ENCODE data around the gene SELENOW.

DNA sequence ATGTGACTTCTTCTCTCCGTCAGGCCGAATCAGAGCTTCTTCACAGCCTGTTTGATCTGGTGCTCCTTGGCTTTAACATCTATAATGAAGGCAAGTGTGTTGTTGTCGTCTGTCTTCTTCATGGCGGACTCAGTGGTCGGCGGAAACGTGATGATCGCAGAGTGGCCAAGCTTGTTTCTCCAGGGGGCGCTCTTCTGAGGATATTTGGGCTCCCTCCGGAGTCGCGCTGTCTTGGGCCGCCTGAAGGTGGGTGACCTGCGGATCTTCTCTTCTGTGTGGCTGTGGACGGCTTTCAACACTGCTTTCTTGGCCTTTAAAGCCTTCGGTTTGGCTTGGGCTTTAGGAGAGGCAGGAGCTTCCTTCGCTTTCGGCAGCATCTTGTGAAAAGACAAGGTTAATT lies 16.0 kb downstream of the SELENOW start:
- TF ChIP-seq POLR2A (IDR thresholded peaks at IDR 0.05; ENCODE audit: low read depth, low read length), result no peak
- TF ChIP-seq, protein P1, sequence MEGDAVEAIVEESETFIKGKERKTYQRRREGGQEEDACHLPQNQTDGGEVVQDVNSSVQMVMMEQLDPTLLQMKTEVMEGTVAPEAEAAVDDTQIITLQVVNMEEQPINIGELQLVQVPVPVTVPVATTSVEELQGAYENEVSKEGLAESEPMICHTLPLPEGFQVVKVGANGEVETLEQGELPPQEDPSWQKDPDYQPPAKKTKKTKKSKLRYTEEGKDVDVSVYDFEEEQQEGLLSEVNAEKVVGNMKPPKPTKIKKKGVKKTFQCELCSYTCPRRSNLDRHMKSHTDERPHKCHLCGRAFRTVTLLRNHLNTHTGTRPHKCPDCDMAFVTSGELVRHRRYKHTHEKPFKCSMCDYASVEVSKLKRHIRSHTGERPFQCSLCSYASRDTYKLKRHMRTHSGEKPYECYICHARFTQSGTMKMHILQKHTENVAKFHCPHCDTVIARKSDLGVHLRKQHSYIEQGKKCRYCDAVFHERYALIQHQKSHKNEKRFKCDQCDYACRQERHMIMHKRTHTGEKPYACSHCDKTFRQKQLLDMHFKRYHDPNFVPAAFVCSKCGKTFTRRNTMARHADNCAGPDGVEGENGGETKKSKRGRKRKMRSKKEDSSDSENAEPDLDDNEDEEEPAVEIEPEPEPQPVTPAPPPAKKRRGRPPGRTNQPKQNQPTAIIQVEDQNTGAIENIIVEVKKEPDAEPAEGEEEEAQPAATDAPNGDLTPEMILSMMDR (conservative IDR thresholded peaks at IDR 0.05; ENCODE audit: low read depth, low read length), result no peak
- TF ChIP-seq, protein P2, sequence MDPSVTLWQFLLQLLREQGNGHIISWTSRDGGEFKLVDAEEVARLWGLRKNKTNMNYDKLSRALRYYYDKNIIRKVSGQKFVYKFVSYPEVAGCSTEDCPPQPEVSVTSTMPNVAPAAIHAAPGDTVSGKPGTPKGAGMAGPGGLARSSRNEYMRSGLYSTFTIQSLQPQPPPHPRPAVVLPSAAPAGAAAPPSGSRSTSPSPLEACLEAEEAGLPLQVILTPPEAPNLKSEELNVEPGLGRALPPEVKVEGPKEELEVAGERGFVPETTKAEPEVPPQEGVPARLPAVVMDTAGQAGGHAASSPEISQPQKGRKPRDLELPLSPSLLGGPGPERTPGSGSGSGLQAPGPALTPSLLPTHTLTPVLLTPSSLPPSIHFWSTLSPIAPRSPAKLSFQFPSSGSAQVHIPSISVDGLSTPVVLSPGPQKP (IDR thresholded peaks at IDR 0.05; ENCODE audit: borderline replicate concordance, low read depth, low read length), result no peak

Measured in IMR-90 (cell line).